SK-N-SH (cell line): ENCODE measurements around the gene CPN2.

Experiments
- CTCF ChIP-seq: fragments of 200-600 bp; sonication (generic); IDR thresholded peaks from 2 replicates; pipeline ENCODE4 v1.6.1; 2017; ENCODE audit warnings: antibody characterized with exemption, mild to moderate bottlenecking, moderate library complexity
- EP300 ChIP-seq, 2 experiments: IDR thresholded peaks; 2 replicates each; pipeline versions ENCODE4 v1.4.0 to v1.6.1; 2012; ENCODE audit warnings: borderline replicate concordance in 1 of 2, low read depth in 1 of 2, low read length in 1 of 2
- FOSL2 ChIP-seq: IDR thresholded peaks from 2 replicates; pipeline ENCODE4 v1.4.0; 2012; ENCODE audit warnings: low read depth, mild to moderate bottlenecking, moderate library complexity, borderline replicate concordance
- FOXM1 ChIP-seq: IDR thresholded peaks from 2 replicates; pipeline ENCODE4 v1.4.0; 2012; ENCODE audit warnings: low read depth, mild to moderate bottlenecking
- GABPA ChIP-seq: IDR thresholded peaks from 2 replicates; pipeline ENCODE4 v1.4.0; 2012; ENCODE audit warnings: low read depth, mild to moderate bottlenecking
- JUND ChIP-seq: IDR thresholded peaks from 2 replicates; pipeline ENCODE4 v1.4.0; 2012
- RAD21 ChIP-seq: IDR thresholded peaks from 2 replicates; pipeline ENCODE4 v1.6.1; 2012; ENCODE audit warnings: mild to moderate bottlenecking, low read length
- TCF12 ChIP-seq: IDR thresholded peaks from 2 replicates; pipeline ENCODE4 v1.4.0; 2012
- YY1 ChIP-seq: IDR thresholded peaks from 2 replicates; pipeline ENCODE4 v1.4.0; 2012; ENCODE audit warnings: low read depth, mild to moderate bottlenecking
- TF ChIP-seq, protein P1 (sequence below): IDR thresholded peaks from 2 replicates; pipeline ENCODE4 v1.6.1; 2012; ENCODE audit warnings: mild to moderate bottlenecking, low read depth, low read length, moderate library complexity
- TF ChIP-seq, protein P2 (sequence below): IDR thresholded peaks from 2 replicates; pipeline ENCODE4 v1.4.0; 2012; ENCODE audit warnings: low read depth

GRCh38 chr3:194323785-194324735 lies 27.1 kb downstream of the CPN2 start:
- TF ChIP-seq JUND (no peak), CTCF (no peak), GABPA (no peak), EP300 (IDR thresholded peaks at IDR 0.05; ENCODE audit: borderline replicate concordance in 1 of 2, low read depth in 1 of 2, low read length in 1 of 2) (peak in 1 of 2 experiments; percentile 88; a peak in 3 of 4 replicates), TCF12 (peak; percentile 92), RAD21 (no peak), FOXM1 (no peak), YY1 (no peak), FOSL2 (no peak)
- TF ChIP-seq, protein P1, sequence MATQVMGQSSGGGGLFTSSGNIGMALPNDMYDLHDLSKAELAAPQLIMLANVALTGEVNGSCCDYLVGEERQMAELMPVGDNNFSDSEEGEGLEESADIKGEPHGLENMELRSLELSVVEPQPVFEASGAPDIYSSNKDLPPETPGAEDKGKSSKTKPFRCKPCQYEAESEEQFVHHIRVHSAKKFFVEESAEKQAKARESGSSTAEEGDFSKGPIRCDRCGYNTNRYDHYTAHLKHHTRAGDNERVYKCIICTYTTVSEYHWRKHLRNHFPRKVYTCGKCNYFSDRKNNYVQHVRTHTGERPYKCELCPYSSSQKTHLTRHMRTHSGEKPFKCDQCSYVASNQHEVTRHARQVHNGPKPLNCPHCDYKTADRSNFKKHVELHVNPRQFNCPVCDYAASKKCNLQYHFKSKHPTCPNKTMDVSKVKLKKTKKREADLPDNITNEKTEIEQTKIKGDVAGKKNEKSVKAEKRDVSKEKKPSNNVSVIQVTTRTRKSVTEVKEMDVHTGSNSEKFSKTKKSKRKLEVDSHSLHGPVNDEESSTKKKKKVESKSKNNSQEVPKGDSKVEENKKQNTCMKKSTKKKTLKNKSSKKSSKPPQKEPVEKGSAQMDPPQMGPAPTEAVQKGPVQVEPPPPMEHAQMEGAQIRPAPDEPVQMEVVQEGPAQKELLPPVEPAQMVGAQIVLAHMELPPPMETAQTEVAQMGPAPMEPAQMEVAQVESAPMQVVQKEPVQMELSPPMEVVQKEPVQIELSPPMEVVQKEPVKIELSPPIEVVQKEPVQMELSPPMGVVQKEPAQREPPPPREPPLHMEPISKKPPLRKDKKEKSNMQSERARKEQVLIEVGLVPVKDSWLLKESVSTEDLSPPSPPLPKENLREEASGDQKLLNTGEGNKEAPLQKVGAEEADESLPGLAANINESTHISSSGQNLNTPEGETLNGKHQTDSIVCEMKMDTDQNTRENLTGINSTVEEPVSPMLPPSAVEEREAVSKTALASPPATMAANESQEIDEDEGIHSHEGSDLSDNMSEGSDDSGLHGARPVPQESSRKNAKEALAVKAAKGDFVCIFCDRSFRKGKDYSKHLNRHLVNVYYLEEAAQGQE, result no peak
- TF ChIP-seq, protein P2, sequence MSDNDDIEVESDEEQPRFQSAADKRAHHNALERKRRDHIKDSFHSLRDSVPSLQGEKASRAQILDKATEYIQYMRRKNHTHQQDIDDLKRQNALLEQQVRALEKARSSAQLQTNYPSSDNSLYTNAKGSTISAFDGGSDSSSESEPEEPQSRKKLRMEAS, result peak; percentile 30; the same call in 1 of the 2 replicates
